ENCODE results near the gene CGNL1. TPM values are rescaled to one million over a fixed set of nuclear protein-coding genes. Genes with fewer than 3 reads are reported as not detected.

Gene CGNL1
- total RNA-seq, 6 donors from 2014 or later = 40.1 to 81.8 (median 63.0) TPM

- H3K27me3 ChIP-seq = no peaks in the 10 kb centered on the region
- H3K4me3 ChIP-seq = no peak overlapping the region
- no peak for DNase-seq
- TF ChIP-seq POLR2AphosphoS5 (IDR thresholded peaks at IDR 0.05) = no peak
- no peak for TF ChIP-seq EP300 (IDR thresholded peaks at IDR 0.05)
- TF ChIP-seq, protein P1, sequence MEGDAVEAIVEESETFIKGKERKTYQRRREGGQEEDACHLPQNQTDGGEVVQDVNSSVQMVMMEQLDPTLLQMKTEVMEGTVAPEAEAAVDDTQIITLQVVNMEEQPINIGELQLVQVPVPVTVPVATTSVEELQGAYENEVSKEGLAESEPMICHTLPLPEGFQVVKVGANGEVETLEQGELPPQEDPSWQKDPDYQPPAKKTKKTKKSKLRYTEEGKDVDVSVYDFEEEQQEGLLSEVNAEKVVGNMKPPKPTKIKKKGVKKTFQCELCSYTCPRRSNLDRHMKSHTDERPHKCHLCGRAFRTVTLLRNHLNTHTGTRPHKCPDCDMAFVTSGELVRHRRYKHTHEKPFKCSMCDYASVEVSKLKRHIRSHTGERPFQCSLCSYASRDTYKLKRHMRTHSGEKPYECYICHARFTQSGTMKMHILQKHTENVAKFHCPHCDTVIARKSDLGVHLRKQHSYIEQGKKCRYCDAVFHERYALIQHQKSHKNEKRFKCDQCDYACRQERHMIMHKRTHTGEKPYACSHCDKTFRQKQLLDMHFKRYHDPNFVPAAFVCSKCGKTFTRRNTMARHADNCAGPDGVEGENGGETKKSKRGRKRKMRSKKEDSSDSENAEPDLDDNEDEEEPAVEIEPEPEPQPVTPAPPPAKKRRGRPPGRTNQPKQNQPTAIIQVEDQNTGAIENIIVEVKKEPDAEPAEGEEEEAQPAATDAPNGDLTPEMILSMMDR (IDR thresholded peaks at IDR 0.05) = no peak
- WGBS, 2 donors = 85 to 89% methylated on average over 6 to 8 of the region's 8 CpGs
- H3K36me3 ChIP-seq = no peaks in the 10 kb centered on the region
- no peak for ATAC-seq (ENCODE audit: low FRiP score in 2 of 2)
- H3K27ac ChIP-seq = peak overlapping the region; percentile 74 to 86 (median 82)
- H3K9me3 ChIP-seq = no peaks in the 10 kb centered on the region
- peaks cover 31 to 49% (median 40%) of the 10 kb centered on the region in 4 donors for H3K4me1 ChIP-seq
Observed at GRCh38 chr15:57552678-57553334, 176.5 kb downstream of the CGNL1 start.

- peak overlapping the region in 3 of 4 donors; percentile 74 to 86 (median 84) for H3K27ac ChIP-seq
- DNase-seq (no peak), ATAC-seq (ENCODE audit: low FRiP score in 2 of 2) (no peak)
- 96 to 100% methylated on average over 1 to 5 of the region's 5 CpGs for WGBS, 2 donors
- TF ChIP-seq POLR2A (IDR thresholded peaks at IDR 0.05) (no peak), EP300 (IDR thresholded peaks at IDR 0.05) (no peak), POLR2AphosphoS5 (IDR thresholded peaks at IDR 0.05) (no peak)
- TF ChIP-seq, protein P1 (IDR thresholded peaks at IDR 0.05) = no peak
- no peaks in the 10 kb centered on the region for H3K9me3 ChIP-seq
- H3K36me3 ChIP-seq = no peaks in the 10 kb centered on the region
- H3K27me3 ChIP-seq = no peaks in the 10 kb centered on the region
- peaks cover 31 to 49% (median 38%) of the 10 kb centered on the region in 4 donors for H3K4me1 ChIP-seq
- no peak overlapping the region for H3K4me3 ChIP-seq
Observed at GRCh38 chr15:57553526-57553925, 177.2 kb downstream of the CGNL1 start.

DNA sequence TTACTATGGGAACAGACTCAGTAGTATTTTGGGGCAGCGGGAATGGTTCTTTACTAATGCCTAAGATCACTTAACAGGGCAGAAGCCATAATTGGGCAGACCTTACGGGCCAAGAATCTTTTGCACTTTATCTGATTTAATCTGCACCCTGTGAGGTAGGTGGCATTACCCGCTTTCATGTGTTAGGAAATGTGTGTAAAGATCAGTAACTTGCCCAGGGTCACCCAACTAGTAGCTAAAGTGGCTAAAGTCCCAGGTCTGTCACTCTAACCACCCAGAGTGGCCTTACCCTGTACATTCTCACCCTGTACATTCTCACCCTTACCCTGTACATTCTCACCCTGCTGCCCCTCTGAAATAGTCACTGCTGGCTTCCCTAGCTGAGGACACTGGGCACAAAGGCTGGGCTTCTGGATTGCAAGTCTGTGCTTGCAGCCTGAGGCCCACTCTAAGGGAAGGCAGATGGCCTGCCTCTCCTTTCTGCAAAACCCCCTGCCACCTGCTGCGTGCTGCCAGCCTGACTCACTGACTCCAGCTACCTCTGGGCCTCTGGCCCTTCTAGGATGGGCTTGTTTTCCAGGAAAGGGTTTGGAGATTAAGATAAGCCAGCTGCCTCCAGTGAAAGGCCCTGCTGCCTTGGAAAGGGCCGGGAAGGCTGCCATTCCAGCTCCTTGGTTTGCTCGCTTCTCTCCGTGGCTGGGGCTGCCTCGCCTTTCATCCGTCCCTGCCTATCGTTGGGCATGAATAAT, 177.9 kb downstream of the CGNL1 start:
- 58 to 60% methylated on average over 3 to 10 of the region's 10 CpGs for WGBS, 2 donors
- peak overlapping the region; percentile 45 to 86 (median 79) for H3K27ac ChIP-seq
- DNase-seq = no peak
- H3K9me3 ChIP-seq = no peaks in the 10 kb centered on the region
- no peaks in the 10 kb centered on the region for H3K27me3 ChIP-seq
- no peak for ATAC-seq (ENCODE audit: low FRiP score in 2 of 2)
- peaks cover 31 to 46% (median 36%) of the 10 kb centered on the region in 4 donors for H3K4me1 ChIP-seq
- TF ChIP-seq POLR2A (IDR thresholded peaks at IDR 0.05) (no peak), POLR2AphosphoS5 (IDR thresholded peaks at IDR 0.05) (no peak), EP300 (IDR thresholded peaks at IDR 0.05) (no peak)
- TF ChIP-seq, protein P1 (IDR thresholded peaks at IDR 0.05) = no peak
- no peak overlapping the region for H3K4me3 ChIP-seq
- H3K36me3 ChIP-seq = no peaks in the 10 kb centered on the region

DNA sequence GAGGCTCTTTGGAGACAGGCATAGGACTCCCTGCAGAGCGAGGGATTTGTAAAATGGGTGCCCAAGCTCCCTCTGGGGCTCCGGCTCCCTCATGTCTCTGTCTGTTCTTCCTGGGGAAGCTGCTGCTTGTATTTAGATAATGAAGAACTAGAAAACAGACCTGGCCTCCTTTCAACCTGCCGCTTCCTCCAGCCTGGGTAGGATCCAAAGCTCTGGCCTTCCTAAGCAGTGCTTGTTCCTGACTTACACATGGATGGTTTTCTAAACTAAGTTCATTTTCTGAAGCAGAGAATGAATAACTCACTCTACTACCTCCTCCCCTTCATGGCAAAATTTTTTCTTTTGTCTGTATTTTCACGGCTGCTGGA, 178.5 kb downstream of the CGNL1 start:
- Histone ChIP-seq H3K36me3 (no peaks in the 10 kb centered on the region), H3K4me3 (no peak overlapping the region), H3K27me3 (no peaks in the 10 kb centered on the region), H3K4me1 (peaks cover 30 to 46% (median 36%) of the 10 kb centered on the region in 4 donors), H3K27ac (peak overlapping the region; percentile 45 to 86 (median 79)), H3K9me3 (no peaks in the 10 kb centered on the region)
- DNase-seq (no peak), ATAC-seq (ENCODE audit: low FRiP score in 2 of 2) (no peak)
- WGBS, 2 donors = 72 to 85% methylated on average over 4 of the region's 4 CpGs
- TF ChIP-seq, protein P1 (IDR thresholded peaks at IDR 0.05) = no peak
- TF ChIP-seq POLR2A (IDR thresholded peaks at IDR 0.05) (no peak), POLR2AphosphoS5 (IDR thresholded peaks at IDR 0.05) (no peak), EP300 (IDR thresholded peaks at IDR 0.05) (no peak)

All from upper lobe of left lung (tissue), 6 donors.